K562 (cell line): Measurements from ENCODE around the gene SLC35A2. TPM values are rescaled to one million over a fixed set of nuclear protein-coding genes. Genes with fewer than 3 reads are reported as not detected.

Experiments
- ATF7 ChIP-seq: fragments of 450-650 bp; IDR thresholded peaks from 2 replicates; pipeline ENCODE4 v1.7.1; 2014; ENCODE audit warnings: mild to moderate bottlenecking, moderate library complexity
- CBFA2T3 ChIP-seq: fragments of 450-650 bp; IDR thresholded peaks from 2 replicates; pipeline ENCODE4 v1.6.1; 2017
- DMBX1 ChIP-seq: fragments of 250-450 bp; sonication (Bioruptor Pico); IDR thresholded peaks from 2 replicates; pipeline ENCODE4 v1.8.0; 2022; ENCODE audit warnings: inconsistent platforms, mild to moderate bottlenecking, moderate library complexity, borderline replicate concordance
- HCFC1 ChIP-seq: IDR thresholded peaks from 2 replicates; pipeline ENCODE4 v1.6.1; 2012; ENCODE audit warnings: low read depth, low read length, improper control_type of control experiment
- HMG20A ChIP-seq: fragments of 450-650 bp; formaldehyde crosslinking; conservative IDR thresholded peaks from 2 replicates; pipeline ENCODE4 v1.4.0; 2020; ENCODE audit warnings: mild to moderate bottlenecking, mixed read lengths
- MCM2 ChIP-seq: fragments of 450-650 bp; IDR thresholded peaks from 2 replicates; pipeline ENCODE4 v1.6.1; 2017; ENCODE audit warnings: low read depth, mild to moderate bottlenecking
- MCM7 ChIP-seq, 2 experiments: fragments of 450-650 bp; IDR thresholded peaks; 2 replicates each; pipeline ENCODE4 v1.6.1; 2016 to 2018
- MYBL2 ChIP-seq, 2 experiments: fragments of 450-650 bp in 1 of 2; sonication (generic) in 1 of 2; formaldehyde crosslinking in 1 of 2; IDR thresholded peaks; 2 replicates each; pipeline versions ENCODE4 v1.6.1 to v1.8.1; 2017 to 2022; ENCODE audit warnings: borderline replicate concordance in 1 of 2, inconsistent platforms in 1 of 2, low read depth in 1 of 2, mild to moderate bottlenecking in 1 of 2, missing genetic modification reagents in 1 of 2, moderate library complexity in 1 of 2
- PKNOX1 ChIP-seq: fragments of 450-650 bp; IDR thresholded peaks from 2 replicates; pipeline ENCODE4 v1.6.1; 2016
- PURB ChIP-seq: sonication (generic); formaldehyde crosslinking; IDR thresholded peaks from 2 replicates; pipeline ENCODE4 v1.9.0; 2021; ENCODE audit warnings: low read depth, mild to moderate bottlenecking, missing genetic modification reagents
- RBBP5 ChIP-seq: fragments of 200-600 bp; sonication (generic); IDR thresholded peaks from 2 replicates; pipeline ENCODE4 v1.6.1; 2012; ENCODE audit warnings: borderline replicate concordance, mild to moderate bottlenecking, low read length, control low read depth, inconsistent platforms; ENCODE audit not compliant: insufficient read depth, poor library complexity, severe bottlenecking
- RBFOX2 ChIP-seq: fragments of 200-400 bp; formaldehyde crosslinking; IDR thresholded peaks from 2 replicates; pipeline ENCODE4 v1.6.1; 2017; ENCODE audit warnings: low read depth, mild to moderate bottlenecking, low read length, moderate library complexity
- RCOR1 ChIP-seq, 2 experiments: IDR thresholded peaks; 2 replicates each; pipeline ENCODE4 v1.6.1; 2012; ENCODE audit warnings: low read depth in 2 of 2, low read length in 2 of 2, borderline replicate concordance in 1 of 2, improper control_type of control experiment in 1 of 2
- RHOXF2B ChIP-seq: fragments of 250-450 bp; sonication (Bioruptor Pico); conservative IDR thresholded peaks from 2 replicates; pipeline ENCODE4 v1.5.1; 2021
- RNF2 ChIP-seq: sonication (generic); IDR thresholded peaks from 2 replicates; pipeline ENCODE4 v1.6.1; 2016
- SIX5 ChIP-seq, 2 experiments: IDR thresholded peaks; 2 replicates each; pipeline ENCODE4 v1.6.1; 2011; ENCODE audit warnings: low read length in 2 of 2, borderline replicate concordance in 1 of 2, low read depth in 1 of 2, mild to moderate bottlenecking in 1 of 2, moderate library complexity in 1 of 2; ENCODE audit not compliant: insufficient read depth in 1 of 2
- SMARCA5 ChIP-seq: fragments of 450-650 bp; IDR thresholded peaks from 2 replicates; pipeline ENCODE4 v1.6.1; 2016
- ZBTB17 ChIP-seq: fragments of 450-650 bp; formaldehyde crosslinking; IDR thresholded peaks from 2 replicates; pipeline ENCODE4 v1.4.0; 2020; ENCODE audit warnings: mild to moderate bottlenecking
- ZNF347 ChIP-seq: fragments of 450-650 bp; formaldehyde crosslinking; IDR thresholded peaks from 2 replicates; pipeline ENCODE4 v1.4.0; 2020; ENCODE audit warnings: low read depth, mild to moderate bottlenecking, moderate library complexity
- ZNF586 ChIP-seq: fragments of 450-650 bp; formaldehyde crosslinking; conservative IDR thresholded peaks from 2 replicates; pipeline ENCODE4 v1.4.0; 2020; ENCODE audit warnings: mild to moderate bottlenecking, moderate library complexity
- polyA plus RNA-seq, 8 experiments: library from polyadenylated mRNA; depleted of rRNA in 4 of 8; stranded (reverse) in 5 of 8; unstranded in 3 of 8; fragments of >200 nt; fragmentation: Nextera tagmentation in 2 of 8; fragmentation: Illumina TruSeq in 1 of 8; extraction: Ambion mirVana in 2 of 8; extraction: Trizol in 1 of 8; gene quantifications; 2 replicates each; pipeline versions ENCODE4 v1.2.1 to v1.2.3, GENCODE V29; 2011 to 2014; ENCODE audit warnings: inconsistent platforms in 1 of 8, missing spikeins in 1 of 8
- total RNA-seq, 7 experiments: library from RNA; depleted of rRNA in 6 of 7; stranded (reverse); fragments of >200 nt in 6 of 7; fragmentation: Illumina TruSeq in 2 of 7; extraction: Trizol in 2 of 7; gene quantifications; 2 replicates each; pipeline versions ENCODE4 v1.2.1 to v1.2.3, GENCODE V29; 2011 to 2021; ENCODE audit warnings: low replicate concordance in 1 of 7
- TF ChIP-seq, protein P1 (sequence below), 2 experiments: fragments of 150-350 bp in 1 of 2; IDR thresholded peaks; 2 replicates each; pipeline ENCODE4 v1.6.1; 2012 to 2016; ENCODE audit warnings: low read depth in 2 of 2, low read length in 2 of 2, mild to moderate bottlenecking in 1 of 2, moderate library complexity in 1 of 2
- TF ChIP-seq, protein P2 (sequence below): fragments of 250-450 bp; sonication (Bioruptor Pico); IDR thresholded peaks from 2 replicates; pipeline ENCODE4 v1.8.0; 2022; ENCODE audit warnings: inconsistent platforms

SLC35A2 gene
- total and polyA plus RNA-seq, 9 of the 15 experiments (the other 6 are each of a cell fraction or from before 2014, with no cell fraction given), result 3.3 to 38.9 (median 20.0) TPM

GRCh38 chrX:48957827-48958634 is 46.6 kb upstream of the SLC35A2 start (continued):
- TF ChIP-seq, protein P1, sequence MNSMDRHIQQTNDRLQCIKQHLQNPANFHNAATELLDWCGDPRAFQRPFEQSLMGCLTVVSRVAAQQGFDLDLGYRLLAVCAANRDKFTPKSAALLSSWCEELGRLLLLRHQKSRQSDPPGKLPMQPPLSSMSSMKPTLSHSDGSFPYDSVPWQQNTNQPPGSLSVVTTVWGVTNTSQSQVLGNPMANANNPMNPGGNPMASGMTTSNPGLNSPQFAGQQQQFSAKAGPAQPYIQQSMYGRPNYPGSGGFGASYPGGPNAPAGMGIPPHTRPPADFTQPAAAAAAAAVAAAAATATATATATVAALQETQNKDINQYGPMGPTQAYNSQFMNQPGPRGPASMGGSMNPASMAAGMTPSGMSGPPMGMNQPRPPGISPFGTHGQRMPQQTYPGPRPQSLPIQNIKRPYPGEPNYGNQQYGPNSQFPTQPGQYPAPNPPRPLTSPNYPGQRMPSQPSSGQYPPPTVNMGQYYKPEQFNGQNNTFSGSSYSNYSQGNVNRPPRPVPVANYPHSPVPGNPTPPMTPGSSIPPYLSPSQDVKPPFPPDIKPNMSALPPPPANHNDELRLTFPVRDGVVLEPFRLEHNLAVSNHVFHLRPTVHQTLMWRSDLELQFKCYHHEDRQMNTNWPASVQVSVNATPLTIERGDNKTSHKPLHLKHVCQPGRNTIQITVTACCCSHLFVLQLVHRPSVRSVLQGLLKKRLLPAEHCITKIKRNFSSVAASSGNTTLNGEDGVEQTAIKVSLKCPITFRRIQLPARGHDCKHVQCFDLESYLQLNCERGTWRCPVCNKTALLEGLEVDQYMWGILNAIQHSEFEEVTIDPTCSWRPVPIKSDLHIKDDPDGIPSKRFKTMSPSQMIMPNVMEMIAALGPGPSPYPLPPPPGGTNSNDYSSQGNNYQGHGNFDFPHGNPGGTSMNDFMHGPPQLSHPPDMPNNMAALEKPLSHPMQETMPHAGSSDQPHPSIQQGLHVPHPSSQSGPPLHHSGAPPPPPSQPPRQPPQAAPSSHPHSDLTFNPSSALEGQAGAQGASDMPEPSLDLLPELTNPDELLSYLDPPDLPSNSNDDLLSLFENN (IDR thresholded peaks at IDR 0.05; ENCODE audit: low read depth in 2 of 2, low read length in 2 of 2), result no peak
- TF ChIP-seq ATF7 (peak; percentile 77), RHOXF2B (CRISPR knock-in tag) (no peak), MYBL2 (IDR thresholded peaks at IDR 0.05; ENCODE audit: low read depth) (no peak), MYBL2 (CRISPR knock-in tag; IDR thresholded peaks at IDR 0.05; ENCODE audit: borderline replicate concordance) (no peak), PKNOX1 (peak; percentile 99), SIX5 (IDR thresholded peaks at IDR 0.05; ENCODE audit: borderline replicate concordance in 1 of 2, insufficient read depth in 1 of 2, low read depth in 1 of 2, low read length in 2 of 2) (0 out of 4 replicates have a peak, but pooled peaks of 1 of the 2 experiments have one; percentile 11), RBFOX2 (peak; percentile 69), MCM2 (no peak), DMBX1 (CRISPR knock-in tag) (no peak), SMARCA5 (no peak), ZNF347 (no peak), PURB (no peak), RNF2 (no peak), ZBTB17 (no peak), CBFA2T3 (no peak), RCOR1 (IDR thresholded peaks at IDR 0.05; ENCODE audit: borderline replicate concordance in 1 of 2, low read depth in 2 of 2, low read length in 2 of 2) (no peak), HCFC1 (peak; percentile 4), RBBP5 (no peak), HMG20A (CRISPR knock-in tag) (no peak), ZNF586 (CRISPR knock-in tag) (no peak), MCM7 (IDR thresholded peaks at IDR 0.05) (no peak)
- TF ChIP-seq, protein P2, sequence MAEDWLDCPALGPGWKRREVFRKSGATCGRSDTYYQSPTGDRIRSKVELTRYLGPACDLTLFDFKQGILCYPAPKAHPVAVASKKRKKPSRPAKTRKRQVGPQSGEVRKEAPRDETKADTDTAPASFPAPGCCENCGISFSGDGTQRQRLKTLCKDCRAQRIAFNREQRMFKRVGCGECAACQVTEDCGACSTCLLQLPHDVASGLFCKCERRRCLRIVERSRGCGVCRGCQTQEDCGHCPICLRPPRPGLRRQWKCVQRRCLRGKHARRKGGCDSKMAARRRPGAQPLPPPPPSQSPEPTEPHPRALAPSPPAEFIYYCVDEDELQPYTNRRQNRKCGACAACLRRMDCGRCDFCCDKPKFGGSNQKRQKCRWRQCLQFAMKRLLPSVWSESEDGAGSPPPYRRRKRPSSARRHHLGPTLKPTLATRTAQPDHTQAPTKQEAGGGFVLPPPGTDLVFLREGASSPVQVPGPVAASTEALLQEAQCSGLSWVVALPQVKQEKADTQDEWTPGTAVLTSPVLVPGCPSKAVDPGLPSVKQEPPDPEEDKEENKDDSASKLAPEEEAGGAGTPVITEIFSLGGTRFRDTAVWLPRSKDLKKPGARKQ (CRISPR knock-in tag), result no peak
